Upper lobe of left lung (tissue), 6 donors: ENCODE measurements around the gene PDE6G. TPM values are rescaled to one million over a fixed set of nuclear protein-coding genes. Genes with fewer than 3 reads are reported as not detected.

Source experiments
- ATAC-seq, 2 donors: fragments of 200-7000 bp; cut with Tn5 transposase; one replicate each; pipeline ENCODE4 v1.9.1; 2022; ENCODE audit warnings: mild to moderate bottlenecking in 2 of 2, moderate library complexity in 2 of 2; ENCODE audit not compliant: low FRiP score in 2 of 2
- DNase-seq, 2 donors: peaks; one replicate each; pipeline ENCODE4 v3.0.0-alpha.2; 2019 to 2020
- H3K27ac ChIP-seq, 4 donors: fragments of 200-600 bp; sonication (generic); one replicate each; pipeline ENCODE4 v1.5.1; 2016 to 2019
- H3K27me3 ChIP-seq, 4 donors: fragments of 200-600 bp; sonication (generic); one replicate each; pipeline ENCODE4 v1.5.1; 2017 to 2019
- H3K36me3 ChIP-seq, 4 donors: fragments of 200-600 bp; sonication (generic); one replicate each; pipeline ENCODE4 v1.5.1; 2016 to 2019
- H3K4me1 ChIP-seq, 4 donors: fragments of 200-600 bp; sonication (generic); one replicate each; pipeline ENCODE4 v1.5.1; 2018 to 2019
- H3K4me3 ChIP-seq, 4 donors: fragments of 200-600 bp; sonication (generic); one replicate each; pipeline ENCODE4 v1.5.1; 2017 to 2019; ENCODE audit warnings: mild to moderate bottlenecking in 2 of 4, moderate library complexity in 1 of 4
- H3K9me3 ChIP-seq, 4 donors: fragments of 200-600 bp; sonication (generic); one replicate each; pipeline ENCODE4 v1.5.1; 2018 to 2019
- CTCF ChIP-seq, 6 experiments: fragments of 450-650 bp in 4 of 6; fragments of 200-600 bp in 2 of 6; sonication (generic) in 2 of 6; IDR thresholded peaks; one replicate each; pipeline ENCODE4 v1.5.1; 2016 to 2019; ENCODE audit warnings: antibody characterized with exemption in 6 of 6
- EP300 ChIP-seq, 4 donors: sonication (generic); formaldehyde crosslinking; IDR thresholded peaks; one replicate each; pipeline ENCODE4 v1.5.1; 2017; ENCODE audit warnings: antibody characterized with exemption in 4 of 4, control low read depth in 2 of 4
- POLR2A ChIP-seq, 4 donors: fragments of 450-650 bp; IDR thresholded peaks; one replicate each; pipeline ENCODE4 v1.5.1; 2016 to 2017; ENCODE audit warnings: antibody characterized with exemption in 4 of 4, mild to moderate bottlenecking in 2 of 4
- POLR2AphosphoS5 ChIP-seq, 2 donors: sonication (generic); formaldehyde crosslinking; IDR thresholded peaks; one replicate each; pipeline ENCODE4 v1.5.1; 2017; ENCODE audit warnings: antibody characterized with exemption in 2 of 2
- WGBS, 2 donors: methylation state at CpG; one replicate each; pipeline ENCODE4 v1.1.5; 2017 to 2018; 5-methylcytosine and 5-hydroxymethylcytosine counted together
- total RNA-seq, 6 donors: library from RNA; depleted of rRNA in 4 of 6; stranded (reverse); fragments of >200 nt in 4 of 6; gene quantifications; one replicate each; pipeline versions ENCODE4 v1.1.0 to v1.2.1, GENCODE V29; 2016 to 2021
- donor health status: DM: no; HTN: no; CAD: no; lungs with moderate emphysema.
- donor health status: DM: no; HTN: yes; CAD: no; lungs with severe emphysema.

Gene PDE6G
- total RNA-seq, 6 donors from 2014 or later = 1.0 to 12.6 (median 1.7) TPM; not detected in 3

DNA sequence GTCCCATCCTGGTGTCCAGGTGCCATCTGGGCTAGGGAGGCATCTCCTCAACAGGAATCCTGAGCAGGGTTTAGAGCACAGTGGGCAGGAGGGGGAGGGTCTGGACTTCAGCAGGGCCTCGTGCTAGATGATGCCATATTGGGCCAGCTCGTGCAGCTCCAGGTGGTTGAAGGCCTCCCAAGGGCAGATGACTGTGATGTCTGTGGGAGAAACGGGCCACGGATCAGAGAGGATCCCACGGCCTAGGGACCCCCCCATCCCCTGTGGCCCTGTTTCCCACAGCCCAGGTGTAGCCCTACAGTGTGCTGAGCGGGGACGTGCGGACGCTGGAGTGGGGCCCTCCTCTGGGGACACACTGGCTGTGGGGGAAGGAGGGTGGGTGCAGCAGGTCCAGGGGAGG, 5.4 kb downstream of the PDE6G start:
- Histone ChIP-seq H3K9me3 (peaks cover 0 to 8% (median 2%) of the 10 kb centered on the region in 4 donors), H3K4me3 (no peak overlapping the region), H3K27ac (no peak overlapping the region), H3K4me1 (peaks cover 0 to 8% (median 0%) of the 10 kb centered on the region in 4 donors), H3K27me3 (peaks cover 0 to 18% (median 8%) of the 10 kb centered on the region in 4 donors), H3K36me3 (no peaks in the 10 kb centered on the region)
- TF ChIP-seq POLR2A (IDR thresholded peaks at IDR 0.05) (no peak), EP300 (IDR thresholded peaks at IDR 0.05) (no peak), POLR2AphosphoS5 (IDR thresholded peaks at IDR 0.05) (no peak), CTCF (IDR thresholded peaks at IDR 0.05) (no peak)
- 70 to 88% methylated on average over 6 to 9 of the region's 9 CpGs for WGBS, 2 donors
- DNase-seq (no peak), ATAC-seq (no peak)

GRCh38 chr17:81648707-81649085, 7.6 kb downstream of the PDE6G start:
- H3K27me3 ChIP-seq = peaks cover 0 to 18% (median 8%) of the 10 kb centered on the region in 4 donors
- TF ChIP-seq CTCF (IDR thresholded peaks at IDR 0.05) (no peak), POLR2AphosphoS5 (IDR thresholded peaks at IDR 0.05) (no peak), POLR2A (IDR thresholded peaks at IDR 0.05) (no peak), EP300 (IDR thresholded peaks at IDR 0.05) (no peak)
- peaks cover 0 to 8% (median 0%) of the 10 kb centered on the region in 4 donors for H3K4me1 ChIP-seq
- peaks cover 0 to 8% (median 2%) of the 10 kb centered on the region in 4 donors for H3K9me3 ChIP-seq
- H3K4me3 ChIP-seq = no peak overlapping the region
- ATAC-seq (no peak), DNase-seq (no peak)
- WGBS, 2 donors = 43 to 54% methylated on average over 1 to 13 of the region's 14 CpGs
- no peaks in the 10 kb centered on the region for H3K36me3 ChIP-seq
- no peak overlapping the region for H3K27ac ChIP-seq

- peak in 1 of 2 donors; percentile 81 for DNase-seq
- H3K4me3 ChIP-seq = no peak overlapping the region
- 10 to 23% methylated on average over 7 to 29 of the region's 78 CpGs for WGBS, 2 donors
- H3K27me3 ChIP-seq = peaks cover 0 to 18% (median 8%) of the 10 kb centered on the region in 4 donors
- no peak overlapping the region for H3K27ac ChIP-seq
- H3K4me1 ChIP-seq = peaks cover 0 to 8% (median 0%) of the 10 kb centered on the region in 4 donors
- H3K9me3 ChIP-seq = peaks cover 0 to 8% (median 2%) of the 10 kb centered on the region in 4 donors
- ATAC-seq = no peak
- TF ChIP-seq EP300 (IDR thresholded peaks at IDR 0.05) = no peak
- no peak for TF ChIP-seq POLR2AphosphoS5 (IDR thresholded peaks at IDR 0.05)
- TF ChIP-seq CTCF (IDR thresholded peaks at IDR 0.05) = no peak
- TF ChIP-seq POLR2A (IDR thresholded peaks at IDR 0.05) = no peak
- no peaks in the 10 kb centered on the region for H3K36me3 ChIP-seq
Measured at GRCh38 chr17:81648013-81648706, 8.2 kb downstream of the PDE6G start.

GRCh38 chr17:81647640-81648012, 8.7 kb downstream of the PDE6G start:
- ATAC-seq (no peak), DNase-seq (no peak)
- TF ChIP-seq EP300 (IDR thresholded peaks at IDR 0.05) = no peak
- Histone ChIP-seq H3K4me1 (peaks cover 0 to 8% (median 0%) of the 10 kb centered on the region in 4 donors), H3K9me3 (peaks cover 0 to 8% (median 2%) of the 10 kb centered on the region in 4 donors), H3K27ac (no peak overlapping the region), H3K4me3 (no peak overlapping the region), H3K27me3 (peaks cover 0 to 18% (median 8%) of the 10 kb centered on the region in 4 donors), H3K36me3 (no peaks in the 10 kb centered on the region)
- 53 to 70% methylated on average over 9 to 14 of the region's 21 CpGs for WGBS, 2 donors

DNA sequence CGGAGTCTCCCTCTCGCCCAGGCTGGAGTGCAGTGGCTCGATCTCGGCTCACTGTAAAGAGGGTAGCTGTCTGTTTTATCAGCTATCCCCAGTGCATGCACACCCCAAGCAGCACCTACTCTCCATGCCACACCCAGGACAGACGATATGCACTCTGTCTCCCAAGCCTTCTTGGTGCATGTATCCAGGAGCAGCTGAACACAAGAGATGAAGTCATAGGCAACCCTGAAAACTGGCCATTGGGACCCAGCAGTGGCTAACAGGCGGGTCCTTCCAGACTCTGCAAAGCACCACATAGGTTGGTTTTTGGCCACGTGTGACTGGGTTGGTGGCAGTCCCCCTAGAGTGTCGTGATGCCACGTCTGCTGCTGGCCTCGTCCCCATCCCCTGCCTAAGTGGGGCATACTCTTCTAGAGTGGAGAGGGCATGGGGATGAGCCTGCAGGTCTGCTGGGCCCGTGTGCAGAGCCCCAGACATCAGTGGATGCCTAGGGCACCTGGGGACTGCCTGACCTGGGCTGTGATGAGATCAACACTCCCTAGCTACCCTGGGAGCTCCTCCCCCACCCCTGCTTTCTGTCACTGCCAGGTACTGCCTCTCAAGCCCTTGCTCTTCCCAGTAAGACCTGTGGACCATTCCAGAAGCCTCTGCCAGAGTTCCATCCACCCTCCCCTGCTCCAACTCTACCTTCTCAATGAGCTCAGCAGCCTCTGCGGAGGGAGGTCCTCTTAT, 9.3 kb downstream of the PDE6G start:
- ATAC-seq = no peak
- 64 to 70% methylated on average over 10 to 12 of the region's 12 CpGs for WGBS, 2 donors

More for the DNA sequence above, 9.3 kb downstream of the PDE6G start:
- no peak for TF ChIP-seq POLR2AphosphoS5 (IDR thresholded peaks at IDR 0.05)
- TF ChIP-seq POLR2A (IDR thresholded peaks at IDR 0.05) = no peak
- TF ChIP-seq CTCF (IDR thresholded peaks at IDR 0.05) = no peak
- no peak for TF ChIP-seq EP300 (IDR thresholded peaks at IDR 0.05)
- H3K36me3 ChIP-seq = no peaks in the 10 kb centered on the region
- DNase-seq = no peak
- no peak overlapping the region for H3K4me3 ChIP-seq
- peaks cover 0 to 8% (median 0%) of the 10 kb centered on the region in 4 donors for H3K4me1 ChIP-seq
- no peak overlapping the region for H3K27ac ChIP-seq
- H3K9me3 ChIP-seq = peaks cover 0 to 8% (median 2%) of the 10 kb centered on the region in 4 donors
- H3K27me3 ChIP-seq = peaks cover 0 to 18% (median 8%) of the 10 kb centered on the region in 4 donors
